H9 (cell line): ENCODE measurements around the gene SPNS3. TPM values are rescaled to one million over a fixed set of nuclear protein-coding genes. Genes with fewer than 3 reads are reported as not detected.

ENCODE experiments used
- DNase-seq: peaks from one replicate; pipeline ENCODE4 v3.0.0-alpha.2; 2017
- H2AFZ ChIP-seq: one replicate; pipeline ENCODE4 v1.6.1; 2013; ENCODE audit warnings: mild to moderate bottlenecking, low read length, control low read depth, moderate library complexity
- H2AK5ac ChIP-seq: 2 replicates; pipeline ENCODE4 v1.6.1; 2013; ENCODE audit warnings: low read length, control low read depth, mixed read lengths; ENCODE audit not compliant: insufficient read length
- H2BK120ac ChIP-seq: one replicate; pipeline ENCODE4 v1.6.1; 2013; ENCODE audit warnings: low read depth, mild to moderate bottlenecking, low read length, control low read depth, inconsistent platforms; ENCODE audit not compliant: poor library complexity, severe bottlenecking
- H2BK12ac ChIP-seq: 2 replicates; pipeline ENCODE4 v1.6.1; 2013; ENCODE audit warnings: low read length, control low read depth, mixed read lengths, low read depth; ENCODE audit not compliant: insufficient read length
- H2BK15ac ChIP-seq: 2 replicates; pipeline ENCODE4 v1.6.1; 2013; ENCODE audit warnings: low read depth, low read length, control low read depth
- H2BK20ac ChIP-seq: one replicate; pipeline ENCODE4 v1.6.1; 2013; ENCODE audit warnings: low read depth, mild to moderate bottlenecking, low read length, control low read depth, inconsistent platforms; ENCODE audit not compliant: poor library complexity, severe bottlenecking
- H2BK5ac ChIP-seq: 2 replicates; pipeline ENCODE4 v1.6.1; 2013; ENCODE audit warnings: low read length, control low read depth, mixed read lengths; ENCODE audit not compliant: insufficient read length
- H3K14ac ChIP-seq: 2 replicates; pipeline ENCODE4 v1.6.1; 2013; ENCODE audit warnings: low read length, control low read depth; ENCODE audit not compliant: insufficient read depth
- H3K18ac ChIP-seq: 2 replicates; pipeline ENCODE4 v1.6.1; 2013; ENCODE audit warnings: low read depth, mild to moderate bottlenecking, mixed read lengths, low read length, control low read depth; ENCODE audit not compliant: insufficient read length
- H3K23ac ChIP-seq: 2 replicates; pipeline ENCODE4 v1.6.1; 2013; ENCODE audit warnings: low read length, control low read depth, mixed read lengths, low read depth; ENCODE audit not compliant: insufficient read length
- H3K23me2 ChIP-seq: 2 replicates; pipeline ENCODE4 v1.6.1; 2013; ENCODE audit warnings: low read depth, mild to moderate bottlenecking, mixed read lengths, low read length, control low read depth; ENCODE audit not compliant: insufficient read length, poor library complexity, severe bottlenecking
- H3K27ac ChIP-seq: 2 replicates; pipeline ENCODE4 v1.5.1; 2013; ENCODE audit warnings: low read length, control low read depth, mixed read lengths, low read depth; ENCODE audit not compliant: insufficient read length
- H3K27me3 ChIP-seq: 2 replicates; pipeline ENCODE4 v1.6.1; 2013; ENCODE audit warnings: low read length, control low read depth, inconsistent platforms; ENCODE audit not compliant: insufficient read depth
- H3K4ac ChIP-seq: 2 replicates; pipeline ENCODE4 v1.6.1; 2013; ENCODE audit warnings: low read depth, mild to moderate bottlenecking, control low read depth, inconsistent platforms, low read length, moderate library complexity
- H3K4me1 ChIP-seq: 2 replicates; pipeline ENCODE4 v1.6.1; 2013; ENCODE audit warnings: low read length, control low read depth, inconsistent platforms; ENCODE audit not compliant: insufficient read depth
- H3K4me2 ChIP-seq: 2 replicates; pipeline ENCODE4 v1.6.1; 2013; ENCODE audit warnings: low read length, control low read depth, mixed read lengths; ENCODE audit not compliant: insufficient read length, insufficient read depth
- H3K56ac ChIP-seq: 2 replicates; pipeline ENCODE4 v1.6.1; 2013; ENCODE audit warnings: low read depth, mild to moderate bottlenecking, mixed read lengths, low read length, control low read depth; ENCODE audit not compliant: insufficient read length
- H3K79me1 ChIP-seq: 2 replicates; pipeline ENCODE4 v1.6.1; 2013; ENCODE audit warnings: low read depth, mild to moderate bottlenecking, moderate library complexity, low read length, control low read depth, inconsistent platforms; ENCODE audit not compliant: insufficient read depth, poor library complexity, severe bottlenecking
- H3K79me2 ChIP-seq: 2 replicates; pipeline ENCODE4 v1.6.1; 2013; ENCODE audit warnings: low read length, control low read depth, inconsistent platforms; ENCODE audit not compliant: insufficient read depth
- H3K9ac ChIP-seq: 2 replicates; pipeline ENCODE4 v1.6.1; 2013; ENCODE audit warnings: low read length, control low read depth, mixed read lengths; ENCODE audit not compliant: insufficient read length; ENCODE audit errors: extremely low read depth
- H3K9me3 ChIP-seq: one replicate; pipeline ENCODE4 v1.6.1; 2013; ENCODE audit warnings: low read depth, low read length, inconsistent platforms; ENCODE audit not compliant: control insufficient read depth
- H3T11ph ChIP-seq: one replicate; pipeline ENCODE4 v1.6.1; 2013; ENCODE audit warnings: mild to moderate bottlenecking, low read length, control low read depth, inconsistent platforms
- H4K20me1 ChIP-seq: one replicate; pipeline ENCODE4 v1.6.1; 2013; ENCODE audit not compliant: control insufficient read depth, insufficient read length, insufficient read depth
- H4K5ac ChIP-seq: 2 replicates; pipeline ENCODE4 v1.6.1; 2013; ENCODE audit warnings: low read depth, mild to moderate bottlenecking, mixed read lengths, low read length, control low read depth; ENCODE audit not compliant: insufficient read length
- H4K8ac ChIP-seq: replicated peaks from 2 replicates; pipeline ENCODE4 v1.6.1; 2013; ENCODE audit warnings: low read length, control low read depth, mixed read lengths, low read depth; ENCODE audit not compliant: insufficient read length
- H4K91ac ChIP-seq: 2 replicates; pipeline ENCODE4 v1.6.1; 2013; ENCODE audit warnings: low read depth, mild to moderate bottlenecking, moderate library complexity, mixed read lengths, low read length, control low read depth; ENCODE audit not compliant: insufficient read length
- H3K27ac Mint-ChIP-seq, 3 experiments: 2 replicates in 2 of 3; 3 replicates in 1 of 3; pipeline ENCODE4 v1.8.0; 2020 to 2021; ENCODE audit warnings: mixed read lengths in 3 of 3, mild to moderate bottlenecking in 1 of 3, moderate library complexity in 1 of 3
- H3K27me3 Mint-ChIP-seq: 2 replicates; pipeline ENCODE4 v1.8.0; 2021; ENCODE audit warnings: low read depth, mild to moderate bottlenecking, moderate library complexity, mixed read lengths
- H3K36me3 Mint-ChIP-seq, 3 experiments: 2 replicates in 2 of 3; 3 replicates in 1 of 3; pipeline ENCODE4 v1.8.0; 2020 to 2021; ENCODE audit warnings: low read depth in 3 of 3, mixed read lengths in 3 of 3; ENCODE audit not compliant: insufficient read depth in 1 of 3
- H3K4me1 Mint-ChIP-seq, 2 experiments: 2 replicates each; pipeline ENCODE4 v1.8.0; 2020; ENCODE audit warnings: mixed read lengths in 2 of 2
- H3K4me3 Mint-ChIP-seq, 2 experiments: 2 replicates in 1 of 2; 3 replicates in 1 of 2; pipeline ENCODE4 v1.8.0; 2020 to 2021; ENCODE audit warnings: mild to moderate bottlenecking in 2 of 2, mixed read lengths in 2 of 2, moderate library complexity in 1 of 2
- H3K9me3 Mint-ChIP-seq, 2 experiments: 2 replicates in 1 of 2; 3 replicates in 1 of 2; pipeline ENCODE4 v1.8.0; 2020; ENCODE audit warnings: mild to moderate bottlenecking in 2 of 2, mixed read lengths in 2 of 2, moderate library complexity in 1 of 2
- CTCF ChIP-seq: fragments of 200-600 bp; sonication (generic); conservative IDR thresholded peaks from 3 replicates; pipeline ENCODE4 v1.8.0; 2021; ENCODE audit warnings: antibody characterized with exemption, mild to moderate bottlenecking
- WGBS: extraction: QIAGEN DNeasy Blood & Tissue Kit; methylation state at CpG from one replicate; pipeline ENCODE4 v1.1.7; 2013; ENCODE audit warnings: missing lambda C conversion rate, low lambda C conversion rate, mixed read lengths; ENCODE audit not compliant: insufficient read length; ENCODE audit errors: extremely low coverage; 5-methylcytosine and 5-hydroxymethylcytosine counted together
- total RNA-seq: library from RNA; stranded (reverse); gene quantifications from 2 replicates; pipeline ENCODE4 v1.2.1, GENCODE V29; 2021

The SPNS3 gene
- total RNA-seq, 1 experiment from 2014 or later, result not detected

- Histone ChIP-seq H3K79me2 (no peaks in the 10 kb centered on the region), H2BK20ac (no peak overlapping the region), H2BK15ac (no peak overlapping the region), H2AK5ac (no peak overlapping the region), H3K4me2 (no peak overlapping the region), H4K20me1 (no peaks in the 10 kb centered on the region), H3K56ac (no peak overlapping the region), H3K27me3 (no peaks in the 10 kb centered on the region), H3K18ac (no peak overlapping the region), H3K9me3 (no peaks in the 10 kb centered on the region), H3K23me2 (no peaks in the 10 kb centered on the region), H2BK5ac (no peak overlapping the region), H4K91ac (no peak overlapping the region), H2BK12ac (no peak overlapping the region), H3T11ph (no peak overlapping the region), H3K27ac (no peak overlapping the region), H3K9ac (no peak overlapping the region), H2BK120ac (no peak overlapping the region), H3K4me1 (no peaks in the 10 kb centered on the region), H3K23ac (no peak overlapping the region), H2AFZ (no peak overlapping the region), H3K79me1 (no peaks in the 10 kb centered on the region), H4K8ac (no peak overlapping the region), H3K14ac (no peak overlapping the region), H3K4ac (no peak overlapping the region), H4K5ac (no peak overlapping the region)
- H3K4me1 Mint-ChIP-seq, result peaks cover 7 to 14% of the 10 kb centered on the region in 2 experiments; a peak in 3 of 4 replicates
- H3K9me3 Mint-ChIP-seq, result no peaks in the 10 kb centered on the region; a peak in 1 of 5 replicates
- H3K36me3 Mint-ChIP-seq, result no peaks in the 10 kb centered on the region
- DNase-seq, result no peak
- H3K27ac Mint-ChIP-seq, result peak overlapping the region in 2 of 3 experiments; percentile 22 to 49; a peak in 2 of 7 replicates
- H3K27me3 Mint-ChIP-seq, result peaks cover 5% of the 10 kb centered on the region
- no peak overlapping the region; a peak in 1 of 5 replicates for H3K4me3 Mint-ChIP-seq
- WGBS, result no CpG with 5 or more reads among the region's 8 CpGs
- no peak for TF ChIP-seq CTCF
Measured at GRCh38 chr17:4487296-4487695, 53.6 kb downstream of the SPNS3 start.
